HEK293 (cell line): ENCODE data around the gene PPRC1.
A peak's percentile ranks its signal among the peaks of the same experiment; 100 is the strongest.

ENCODE experiments used
- CTCF ChIA-PET: fragments of 350-600 bp; formaldehyde crosslinking; extraction: SDS; loops from one replicate; lab custom pipeline; 2021; ENCODE audit warnings: antibody characterized with exemption; lab: Yijun Ruan, JAX
- POLR2A ChIA-PET: fragments of 300-600 bp; formaldehyde crosslinking; extraction: SDS; loops from one replicate; lab custom pipeline; 2020; ENCODE audit warnings: antibody characterized with exemption, inconsistent platforms; lab: Yijun Ruan, JAX
- H3K27ac ChIP-seq: fragments of 200-500 bp; sonication (Bioruptor generic); 2 replicates; pipeline ENCODE4 v1.5.1; 2014; ENCODE audit warnings: low read depth, low read length, control low read depth, inconsistent platforms; ENCODE audit errors: extremely low read depth
- H3K36me3 ChIP-seq, 2 experiments: fragments of 200-500 bp in 1 of 2; sonication (Bioruptor generic) in 1 of 2; 1 replicate in 1 of 2; 2 replicates in 1 of 2; pipeline ENCODE4 v1.5.1; 2014 to 2017; ENCODE audit warnings: inconsistent platforms in 2 of 2, low read length in 2 of 2; ENCODE audit not compliant: control insufficient read depth in 2 of 2, insufficient read depth in 1 of 2
- H3K4me1 ChIP-seq: fragments of 200-500 bp; sonication (Bioruptor generic); 2 replicates; pipeline ENCODE4 v1.5.1; 2014; ENCODE audit warnings: mild to moderate bottlenecking, low read length, inconsistent platforms; ENCODE audit not compliant: control insufficient read depth, insufficient read depth
- H3K4me3 ChIP-seq: 2 replicates; pipeline ENCODE4 v1.5.1; 2011; ENCODE audit warnings: low read depth, mild to moderate bottlenecking, control low read depth, low read length, moderate library complexity
- H3K9me3 ChIP-seq: fragments of 200-500 bp; sonication (Bioruptor generic); 2 replicates; pipeline ENCODE4 v1.5.1; 2014; ENCODE audit warnings: low read depth, low read length, inconsistent platforms; ENCODE audit not compliant: control insufficient read depth, insufficient read depth
- CTCF ChIP-seq: fragments of 450-650 bp; formaldehyde crosslinking; IDR thresholded peaks from 2 replicates; pipeline ENCODE4 v1.5.1; 2016; ENCODE audit warnings: missing biosample characterization, missing genetic modification characterization
- ELK4 ChIP-seq: IDR thresholded peaks from 2 replicates; pipeline ENCODE4 v1.6.1; 2011; ENCODE audit warnings: mild to moderate bottlenecking, low read depth, low read length, borderline replicate concordance
- OVOL3 ChIP-seq: fragments of 450-650 bp; formaldehyde crosslinking; IDR thresholded peaks from 2 replicates; pipeline ENCODE4 v1.5.1; 2016; ENCODE audit warnings: missing biosample characterization, missing genetic modification characterization
- SCRT2 ChIP-seq: fragments of 450-650 bp; formaldehyde crosslinking; IDR thresholded peaks from 2 replicates; pipeline ENCODE4 v1.5.1; 2016; ENCODE audit warnings: missing biosample characterization, missing genetic modification characterization
- ZBTB21 ChIP-seq: fragments of 450-650 bp; formaldehyde crosslinking; IDR thresholded peaks from 2 replicates; pipeline ENCODE4 v1.5.1; 2017; ENCODE audit warnings: missing biosample characterization, missing genetic modification characterization
- ZIC2 ChIP-seq: fragments of 450-650 bp; formaldehyde crosslinking; IDR thresholded peaks from 2 replicates; pipeline ENCODE4 v1.5.1; 2016; ENCODE audit warnings: missing biosample characterization, missing genetic modification characterization
- ZNF169 ChIP-seq: fragments of 450-650 bp; formaldehyde crosslinking; IDR thresholded peaks from 2 replicates; pipeline ENCODE4 v1.5.1; 2016; ENCODE audit warnings: missing biosample characterization, missing genetic modification characterization
- ZNF202 ChIP-seq: fragments of 450-650 bp; formaldehyde crosslinking; IDR thresholded peaks from 2 replicates; pipeline ENCODE4 v1.5.1; 2016; ENCODE audit warnings: missing biosample characterization, missing genetic modification characterization, borderline replicate concordance
- ZNF335 ChIP-seq: fragments of 450-650 bp; formaldehyde crosslinking; conservative IDR thresholded peaks from 2 replicates; pipeline ENCODE4 v1.5.1; 2016; ENCODE audit warnings: missing biosample characterization, missing genetic modification characterization
- ZNF488 ChIP-seq: fragments of 450-650 bp; formaldehyde crosslinking; IDR thresholded peaks from 2 replicates; pipeline ENCODE4 v1.5.1; 2016; ENCODE audit warnings: missing biosample characterization, missing genetic modification characterization
- ZNF501 ChIP-seq: fragments of 450-650 bp; formaldehyde crosslinking; IDR thresholded peaks from 2 replicates; pipeline ENCODE4 v1.5.1; 2016; ENCODE audit warnings: missing biosample characterization, missing genetic modification characterization
- ZNF596 ChIP-seq: fragments of 450-650 bp; IDR thresholded peaks from 2 replicates; pipeline ENCODE4 v1.5.0; 2018; ENCODE audit warnings: missing biosample characterization, mild to moderate bottlenecking, missing genetic modification characterization, moderate library complexity
- ZNF654 ChIP-seq: fragments of 450-650 bp; formaldehyde crosslinking; IDR thresholded peaks from 2 replicates; pipeline ENCODE4 v1.5.1; 2016; ENCODE audit warnings: low read depth, missing biosample characterization, missing genetic modification characterization
- ZNF768 ChIP-seq: fragments of 450-650 bp; formaldehyde crosslinking; IDR thresholded peaks from 2 replicates; pipeline ENCODE4 v1.5.1; 2018; ENCODE audit warnings: missing biosample characterization, mild to moderate bottlenecking, missing genetic modification characterization
- ZNF792 ChIP-seq: fragments of 450-650 bp; formaldehyde crosslinking; IDR thresholded peaks from 2 replicates; pipeline ENCODE4 v1.5.1; 2016; ENCODE audit warnings: missing biosample characterization, missing genetic modification characterization
- ZNF837 ChIP-seq: fragments of 450-650 bp; formaldehyde crosslinking; IDR thresholded peaks from 2 replicates; pipeline ENCODE4 v1.5.1; 2016; ENCODE audit warnings: missing biosample characterization, missing genetic modification characterization
- ZSCAN23 ChIP-seq: fragments of 450-650 bp; formaldehyde crosslinking; IDR thresholded peaks from 2 replicates; pipeline ENCODE4 v1.5.1; 2016; ENCODE audit warnings: missing biosample characterization, missing genetic modification characterization
- ZXDB ChIP-seq: fragments of 450-650 bp; formaldehyde crosslinking; IDR thresholded peaks from 2 replicates; pipeline ENCODE4 v1.5.1; 2016; ENCODE audit warnings: missing biosample characterization, missing genetic modification characterization
- TF ChIP-seq, protein P1 (sequence below): fragments of 450-650 bp; formaldehyde crosslinking; IDR thresholded peaks from 2 replicates; pipeline ENCODE4 v1.5.1; 2016; ENCODE audit warnings: missing biosample characterization, missing genetic modification characterization

Gene PPRC1

GRCh38 chr10:102086196-102086595 lies 46.6 kb upstream of the PPRC1 start:
- H3K9me3 ChIP-seq = no peaks in the 10 kb centered on the region
- H3K36me3 ChIP-seq = no peaks in the 10 kb centered on the region
- POLR2A ChIA-PET = no interaction called here
- H3K4me3 ChIP-seq = no peak overlapping the region
- TF ChIP-seq SCRT2 (tag by site-specific recombination) (peak; percentile 38; the same call in 1 of the 2 replicates), ZNF792 (tag by site-specific recombination) (no peak)
- no peak overlapping the region for H3K27ac ChIP-seq
- CTCF ChIA-PET = interaction anchor here (1.9 kb wide), 1 partner anchor 13 kb away, joined by 10 read pairs; no protein-coding TSS in a partner anchor
- 0 out of 2 replicates have a peak, but pooled peaks cover 2% of the 10 kb centered on the region for H3K4me1 ChIP-seq

GRCh38 chr10:102090772-102091171 lies 42.1 kb upstream of the PPRC1 start:
- TF ChIP-seq, protein P1, sequence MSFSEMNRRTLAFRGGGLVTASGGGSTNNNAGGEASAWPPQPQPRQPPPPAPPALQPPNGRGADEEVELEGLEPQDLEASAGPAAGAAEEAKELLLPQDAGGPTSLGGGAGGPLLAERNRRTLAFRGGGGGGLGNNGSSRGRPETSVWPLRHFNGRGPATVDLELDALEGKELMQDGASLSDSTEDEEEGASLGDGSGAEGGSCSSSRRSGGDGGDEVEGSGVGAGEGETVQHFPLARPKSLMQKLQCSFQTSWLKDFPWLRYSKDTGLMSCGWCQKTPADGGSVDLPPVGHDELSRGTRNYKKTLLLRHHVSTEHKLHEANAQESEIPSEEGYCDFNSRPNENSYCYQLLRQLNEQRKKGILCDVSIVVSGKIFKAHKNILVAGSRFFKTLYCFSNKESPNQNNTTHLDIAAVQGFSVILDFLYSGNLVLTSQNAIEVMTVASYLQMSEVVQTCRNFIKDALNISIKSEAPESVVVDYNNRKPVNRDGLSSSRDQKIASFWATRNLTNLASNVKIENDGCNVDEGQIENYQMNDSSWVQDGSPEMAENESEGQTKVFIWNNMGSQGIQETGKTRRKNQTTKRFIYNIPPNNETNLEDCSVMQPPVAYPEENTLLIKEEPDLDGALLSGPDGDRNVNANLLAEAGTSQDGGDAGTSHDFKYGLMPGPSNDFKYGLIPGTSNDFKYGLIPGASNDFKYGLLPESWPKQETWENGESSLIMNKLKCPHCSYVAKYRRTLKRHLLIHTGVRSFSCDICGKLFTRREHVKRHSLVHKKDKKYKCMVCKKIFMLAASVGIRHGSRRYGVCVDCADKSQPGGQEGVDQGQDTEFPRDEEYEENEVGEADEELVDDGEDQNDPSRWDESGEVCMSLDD (tag by site-specific recombination) = no peak
- TF ChIP-seq ZIC2 (tag by site-specific recombination) (no peak), ZNF335 (peak; percentile 25; the same call in 1 of the 2 replicates), ZNF169 (tag by site-specific recombination) (no peak), ZNF501 (tag by site-specific recombination) (no peak), OVOL3 (tag by site-specific recombination) (no peak), ZSCAN23 (no peak), ZBTB21 (tag by site-specific recombination) (no peak), ZNF596 (tag by site-specific recombination) (no peak)
- ChIA-PET POLR2A (no interaction called here), CTCF (no interaction called here)
- no peaks in the 10 kb centered on the region for H3K4me1 ChIP-seq
- no peaks in the 10 kb centered on the region for H3K9me3 ChIP-seq
- H3K4me3 ChIP-seq = no peak overlapping the region
- H3K27ac ChIP-seq = no peak overlapping the region
- no peaks in the 10 kb centered on the region for H3K36me3 ChIP-seq

- Histone ChIP-seq H3K4me3 (no peak overlapping the region), H3K4me1 (no peaks in the 10 kb centered on the region)
- CTCF ChIA-PET = no interaction called here
- TF ChIP-seq ZNF837 (tag by site-specific recombination) (no peak), ZNF768 (tag by site-specific recombination) (0 out of 2 replicates have a peak, but pooled peaks have one; percentile 58)
- TF ChIP-seq, all 188 proteins: peak for 1
- POLR2A ChIA-PET = interaction anchor here (1.5 kb wide), 1 partner anchor 18 kb away, joined by 4 read pairs; no protein-coding TSS in a partner anchor
- Histone ChIP-seq H3K27ac (no peak overlapping the region), H3K36me3 (no peaks in the 10 kb centered on the region; a peak in 1 of 3 replicates), H3K9me3 (no peaks in the 10 kb centered on the region)
Measured at GRCh38 chr10:102096449-102096848, 36.4 kb upstream of the PPRC1 start.

DNA sequence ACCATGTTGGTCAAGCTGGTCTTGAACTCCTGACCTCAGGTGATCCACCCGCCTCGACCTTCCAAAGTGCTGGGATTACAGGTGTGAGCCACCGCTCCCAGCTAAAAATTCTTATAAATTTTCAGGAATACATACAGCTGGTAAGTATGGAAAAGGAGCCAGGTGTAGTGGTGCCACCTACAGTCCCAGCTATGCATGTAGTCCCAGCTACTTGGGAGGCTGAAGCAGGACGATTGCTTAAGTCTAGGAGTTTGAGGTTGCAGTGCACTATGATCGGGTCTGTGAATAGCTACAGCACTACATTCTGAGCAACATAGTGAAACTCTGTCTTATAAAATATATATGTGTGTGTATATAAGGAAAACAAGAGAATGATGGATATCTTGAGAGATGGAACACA lies 31.7 kb upstream of the PPRC1 start:
- no peak overlapping the region for H3K27ac ChIP-seq
- ChIA-PET POLR2A (interaction anchor here (0.6 to 4.0 kb wide), 2 partner anchors 13 to 16 kb away, joined by 6 to 26 read pairs; no protein-coding TSS in a partner anchor), CTCF (interaction anchor here (0.5 to 2.5 kb wide), 9 partner anchors 9 to 315 kb away, joined by 3 to 17 read pairs (median 4); no protein-coding TSS in a partner anchor)
- H3K9me3 ChIP-seq = no peaks in the 10 kb centered on the region
- TF ChIP-seq CTCF (tag by site-specific recombination) (peak; percentile 32; the same call in 1 of the 2 replicates), ZNF488 (tag by site-specific recombination) (no peak), ZXDB (tag by site-specific recombination) (no peak), ZNF654 (tag by site-specific recombination) (peak; percentile 35; the same call in 1 of the 2 replicates), ELK4 (no peak), ZNF202 (tag by site-specific recombination) (no peak)
- H3K36me3 ChIP-seq = no peaks in the 10 kb centered on the region; a peak in 1 of 3 replicates
- no peak overlapping the region for H3K4me3 ChIP-seq
- no peaks in the 10 kb centered on the region for H3K4me1 ChIP-seq
